Liver (tissue), 9 donors: ENCODE measurements around the gene IER5. TPM values are rescaled to one million over a fixed set of nuclear protein-coding genes. Genes with fewer than 3 reads are reported as not detected.

Experiments used
- DNase-seq: peaks from one replicate; pipeline ENCODE4 v3.0.0-alpha.2; 2017; ENCODE audit warnings: low spot score
- H3K27ac ChIP-seq, 2 donors: one replicate each; pipeline ENCODE4 v1.7.0; 2013; ENCODE audit warnings: inconsistent platforms in 2 of 2, low read length in 2 of 2, control low read depth in 1 of 2, low read depth in 1 of 2, mild to moderate bottlenecking in 1 of 2
- H3K27me3 ChIP-seq, 4 donors: one replicate each; pipeline versions ENCODE4 v1.6.1 to v1.7.0; 2013; ENCODE audit warnings: low read length in 3 of 4, inconsistent platforms in 1 of 4, mild to moderate bottlenecking in 1 of 4, moderate library complexity in 1 of 4; ENCODE audit not compliant: control insufficient read depth in 4 of 4, insufficient read depth in 4 of 4
- H3K36me3 ChIP-seq, 4 donors: one replicate each; pipeline versions ENCODE4 v1.6.1 to v1.7.0; 2013; ENCODE audit warnings: low read length in 3 of 4, mild to moderate bottlenecking in 3 of 4, low read depth in 1 of 4, moderate library complexity in 1 of 4; ENCODE audit not compliant: control insufficient read depth in 4 of 4, insufficient read depth in 3 of 4
- H3K4me1 ChIP-seq, 4 donors: one replicate each; pipeline versions ENCODE4 v1.6.1 to v1.7.0; 2013; ENCODE audit warnings: low read length in 3 of 4, mild to moderate bottlenecking in 3 of 4, moderate library complexity in 1 of 4; ENCODE audit not compliant: control insufficient read depth in 4 of 4, insufficient read depth in 4 of 4
- H3K4me3 ChIP-seq, 3 donors: one replicate each; pipeline versions ENCODE4 v1.6.1 to v1.7.0; 2013; ENCODE audit warnings: low read length in 3 of 3, control low read depth in 1 of 3, low read depth in 1 of 3, mild to moderate bottlenecking in 1 of 3
- H3K9ac ChIP-seq, 2 donors: one replicate each; pipeline ENCODE4 v1.7.0; 2013; ENCODE audit warnings: low read length in 2 of 2, mild to moderate bottlenecking in 2 of 2, moderate library complexity in 2 of 2, control low read depth in 1 of 2, low read depth in 1 of 2
- H3K9me3 ChIP-seq, 4 donors: one replicate each; pipeline versions ENCODE4 v1.6.1 to v1.7.0; 2013; ENCODE audit warnings: low read length in 3 of 4; ENCODE audit not compliant: control insufficient read depth in 4 of 4
- CTCF ChIP-seq: fragments of 150-350 bp; IDR thresholded peaks from 2 replicates; pipeline ENCODE4 v1.5.1; 2017; ENCODE audit warnings: improper control_type of control experiment, low read depth, low read length; ENCODE audit not compliant: missing input control
- FOXA1 ChIP-seq: IDR thresholded peaks from 2 replicates; pipeline ENCODE4 v1.6.1; 2016; ENCODE audit warnings: antibody characterized with exemption
- GABPA ChIP-seq, 2 donors: IDR thresholded peaks in 1 of 2; conservative IDR thresholded peaks in 1 of 2; 2 replicates each; pipeline ENCODE4 v1.6.1; 2016; ENCODE audit warnings: antibody characterized with exemption in 2 of 2, mild to moderate bottlenecking in 1 of 2, moderate library complexity in 1 of 2
- JUND ChIP-seq, 2 donors: IDR thresholded peaks; 2 replicates each; pipeline ENCODE4 v1.6.1; 2016; ENCODE audit warnings: antibody characterized with exemption in 2 of 2
- MAX ChIP-seq: IDR thresholded peaks from 2 replicates; pipeline ENCODE4 v1.6.1; 2016; ENCODE audit warnings: antibody characterized with exemption
- REST ChIP-seq: IDR thresholded peaks from 2 replicates; pipeline ENCODE4 v1.6.1; 2016; ENCODE audit warnings: antibody characterized with exemption, mild to moderate bottlenecking
- RXRA ChIP-seq, 2 donors: IDR thresholded peaks; 2 replicates each; pipeline ENCODE4 v1.6.1; 2017 to 2018; ENCODE audit warnings: antibody characterized with exemption in 2 of 2, mild to moderate bottlenecking in 1 of 2
- SP1 ChIP-seq: IDR thresholded peaks from 2 replicates; pipeline ENCODE4 v1.6.1; 2018; ENCODE audit warnings: antibody characterized with exemption, mild to moderate bottlenecking
- YY1 ChIP-seq: IDR thresholded peaks from 2 replicates; pipeline ENCODE4 v1.6.1; 2016; ENCODE audit warnings: antibody characterized with exemption, mild to moderate bottlenecking
- ZBTB33 ChIP-seq: IDR thresholded peaks from 2 replicates; pipeline ENCODE4 v1.6.1; 2016; ENCODE audit warnings: antibody characterized with exemption
- WGBS: extraction: QIAGEN DNeasy Blood & Tissue Kit; methylation state at CpG from one replicate; pipeline ENCODE4 v1.1.7; 2013; 5-methylcytosine and 5-hydroxymethylcytosine counted together
- polyA plus RNA-seq, 2 donors: library from polyadenylated mRNA; stranded (reverse) in 1 of 2; unstranded in 1 of 2; fragments of 200-250 nt in 1 of 2; fragments of >200 nt in 1 of 2; fragmentation: Nextera tagmentation in 1 of 2; extraction: Ambion mirVana in 1 of 2; gene quantifications; one replicate each; pipeline versions ENCODE4 v1.2.1 to v1.2.3, GENCODE V29; 2013 to 2015
- total RNA-seq, 2 donors: library from RNA; depleted of rRNA; stranded (reverse); fragments of >200 nt; gene quantifications; one replicate each; pipeline ENCODE4 v1.2.3, GENCODE V29; 2014
- donor health status: healthy.
- donor health status: healthy.
- donor health status: healthy.
- donor health status: healthy.
- donor health status: healthy.

IER5 gene
- total and polyA plus RNA-seq, 4 donors, result 0.56 to 8.4 (median 2.4) TPM

- Histone ChIP-seq H3K36me3 (no peaks in the 10 kb centered on the region), H3K4me1 (peaks cover 0 to 21% (median 11%) of the 10 kb centered on the region in 4 donors), H3K4me3 (no peak overlapping the region), H3K9me3 (no peaks in the 10 kb centered on the region), H3K9ac (no peak overlapping the region), H3K27ac (no peak overlapping the region), H3K27me3 (no peaks in the 10 kb centered on the region)
- TF ChIP-seq RXRA (IDR thresholded peaks at IDR 0.05) (no peak), YY1 (peak; percentile 14)
- WGBS, result 79% methylated on average over 7 of the region's 7 CpGs
- DNase-seq, result no peak
Observed at GRCh38 chr1:181094416-181095212, 6.1 kb downstream of the IER5 start.

GRCh38 chr1:181095260-181095659 is 6.8 kb downstream of the IER5 start:
- Histone ChIP-seq H3K4me1 (peaks cover 0 to 21% (median 10%) of the 10 kb centered on the region in 4 donors), H3K9me3 (no peaks in the 10 kb centered on the region), H3K9ac (no peak overlapping the region), H3K27me3 (no peaks in the 10 kb centered on the region), H3K36me3 (no peaks in the 10 kb centered on the region), H3K27ac (no peak overlapping the region), H3K4me3 (no peak overlapping the region)
- no peak for TF ChIP-seq SP1
- TF ChIP-seq RXRA (IDR thresholded peaks at IDR 0.05), result no peak
- TF ChIP-seq JUND (IDR thresholded peaks at IDR 0.05), result no peak
- no peak for TF ChIP-seq REST
- TF ChIP-seq ZBTB33, result no peak
- no peak for TF ChIP-seq MAX
- TF ChIP-seq FOXA1, result no peak
- TF ChIP-seq CTCF, result no peak
- no peak for TF ChIP-seq GABPA (IDR thresholded peaks at IDR 0.05 in 1 of 2, conservative IDR thresholded peaks at IDR 0.05 in 1 of 2)
- 95% methylated on average over 8 of the region's 8 CpGs for WGBS
- no peak for DNase-seq
